ENCODE measurements around the gene GABRB1. TPM values are rescaled to one million over a fixed set of nuclear protein-coding genes. Genes with fewer than 3 reads are reported as not detected.

GABRB1 gene
- total RNA-seq, 2 experiments from 2014 or later = not detected

DNA sequence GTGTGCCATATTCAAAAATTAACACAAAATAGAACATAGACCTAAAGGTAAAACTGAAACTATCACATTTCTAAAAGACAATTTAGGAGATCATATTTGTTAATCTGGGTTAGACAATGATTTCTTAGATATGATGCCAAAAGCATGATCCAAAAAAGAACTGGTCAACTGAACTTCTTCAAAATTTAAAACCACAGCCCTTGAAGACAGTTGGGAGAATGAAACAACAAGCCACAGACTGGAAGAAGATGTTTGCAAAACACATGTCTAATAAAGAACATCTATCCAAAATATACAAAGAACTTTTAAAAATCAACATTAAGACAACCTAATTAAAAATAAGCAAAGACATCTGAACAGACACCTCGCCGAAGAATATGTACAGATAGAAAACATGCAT, 412.7 kb downstream of the GABRB1 start:
- POLR2A ChIA-PET = no interaction called here
- H3K9me3 Mint-ChIP-seq = no peaks in the 10 kb centered on the region
- no peak overlapping the region for H3K4me3 Mint-ChIP-seq
- peaks cover 12% of the 10 kb centered on the region for H3K36me3 Mint-ChIP-seq
- DNase-seq = no peak
- H3K27ac Mint-ChIP-seq = no peak overlapping the region
- no peak for ATAC-seq (ENCODE audit: low read depth)
- H3K27me3 Mint-ChIP-seq = no peaks in the 10 kb centered on the region
- peaks cover 4% of the 10 kb centered on the region for H3K4me1 Mint-ChIP-seq

DNA sequence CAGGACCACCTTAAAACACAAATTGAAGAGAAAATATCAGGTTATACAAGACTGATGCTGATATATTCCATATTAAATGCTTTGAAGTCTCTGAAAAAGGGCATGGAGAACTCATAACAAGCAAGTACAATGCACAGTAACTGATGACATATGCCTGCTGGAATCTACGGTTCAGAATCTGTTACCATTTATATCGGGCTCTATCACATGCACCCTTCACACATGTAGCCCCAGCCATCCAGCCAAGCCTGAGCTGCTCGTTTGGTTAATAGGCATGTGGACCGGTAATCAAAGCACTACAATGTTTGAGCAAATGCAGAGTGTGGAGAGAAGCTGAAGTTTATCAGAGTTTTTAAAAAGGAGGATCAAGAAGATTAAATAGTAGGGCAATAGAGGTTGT, 420.3 kb downstream of the GABRB1 start:
- POLR2A ChIA-PET = no interaction called here
- Mint-ChIP-seq H3K27me3 (no peaks in the 10 kb centered on the region), H3K4me3 (no peak overlapping the region), H3K4me1 (peaks cover 2% of the 10 kb centered on the region), H3K36me3 (peaks cover 34% of the 10 kb centered on the region), H3K27ac (no peak overlapping the region), H3K9me3 (no peaks in the 10 kb centered on the region)
- ATAC-seq (ENCODE audit: low read depth) = no peak
- no peak for DNase-seq

- H3K36me3 Mint-ChIP-seq = peaks cover 14% of the 10 kb centered on the region
- POLR2A ChIA-PET = interaction anchor here (0.6 to 4.5 kb wide), 5 partner anchors 8 to 69 kb away, joined by 3 to 25 read pairs (median 3); partner anchors contain the start of gene ATP10D
- DNase-seq = no peak
- H3K27me3 Mint-ChIP-seq = no peaks in the 10 kb centered on the region
- peak overlapping the region; percentile 86 for H3K4me3 Mint-ChIP-seq
- H3K27ac Mint-ChIP-seq = peak overlapping the region; percentile 81
- ATAC-seq (ENCODE audit: low read depth) = no peak
- H3K9me3 Mint-ChIP-seq = no peaks in the 10 kb centered on the region
- peaks cover 25% of the 10 kb centered on the region for H3K4me1 Mint-ChIP-seq
Measured at GRCh38 chr4:47462799-47463234, 431.4 kb downstream of the GABRB1 start.

- DNase-seq = peak; percentile 94
- peaks cover 11% of the 10 kb centered on the region for H3K36me3 Mint-ChIP-seq
- H3K9me3 Mint-ChIP-seq = no peaks in the 10 kb centered on the region
Measured at GRCh38 chr4:47463235-47463956, 432.0 kb downstream of the GABRB1 start, which contains the start of gene COMMD8. COMMD8 (minus strand) TSS chr4:47463702; CDS start chr4:47463651, 51 bp downstream.

GRCh38 chr4:47465004-47465403, 433.6 kb downstream of the GABRB1 start:
- H3K4me3 Mint-ChIP-seq = no peak overlapping the region
- no peak for DNase-seq
- H3K4me1 Mint-ChIP-seq = peaks cover 23% of the 10 kb centered on the region
- H3K27me3 Mint-ChIP-seq = peaks cover 11% of the 10 kb centered on the region
- no peak for ATAC-seq (ENCODE audit: low read depth)
- POLR2A ChIA-PET = interaction anchor here (4.5 kb wide), 1 partner anchor 19 kb away, joined by 25 read pairs; the partner anchor contains the start of gene ATP10D
- peaks cover 3% of the 10 kb centered on the region for H3K36me3 Mint-ChIP-seq
- no peaks in the 10 kb centered on the region for H3K9me3 Mint-ChIP-seq
- no peak overlapping the region for H3K27ac Mint-ChIP-seq

More at GRCh38 chr4:47463235-47463956, 432.0 kb downstream of the GABRB1 start, which contains the start of gene COMMD8:
- H3K27ac Mint-ChIP-seq = peak within 1 kb of the TSS; percentile 81
- no peaks in the 10 kb centered on the region for H3K27me3 Mint-ChIP-seq
- H3K4me3 Mint-ChIP-seq = peak within 1 kb of the TSS; percentile 86
- H3K4me1 Mint-ChIP-seq = peaks cover 25% of the 10 kb centered on the region
- POLR2A ChIA-PET = interaction anchor here (0.6 to 4.5 kb wide), 6 partner anchors 9 to 68 kb away, joined by 3 to 25 read pairs (median 3); partner anchors contain the start of gene ATP10D
- ATAC-seq (ENCODE audit: low read depth) = peak; percentile 96

DNA sequence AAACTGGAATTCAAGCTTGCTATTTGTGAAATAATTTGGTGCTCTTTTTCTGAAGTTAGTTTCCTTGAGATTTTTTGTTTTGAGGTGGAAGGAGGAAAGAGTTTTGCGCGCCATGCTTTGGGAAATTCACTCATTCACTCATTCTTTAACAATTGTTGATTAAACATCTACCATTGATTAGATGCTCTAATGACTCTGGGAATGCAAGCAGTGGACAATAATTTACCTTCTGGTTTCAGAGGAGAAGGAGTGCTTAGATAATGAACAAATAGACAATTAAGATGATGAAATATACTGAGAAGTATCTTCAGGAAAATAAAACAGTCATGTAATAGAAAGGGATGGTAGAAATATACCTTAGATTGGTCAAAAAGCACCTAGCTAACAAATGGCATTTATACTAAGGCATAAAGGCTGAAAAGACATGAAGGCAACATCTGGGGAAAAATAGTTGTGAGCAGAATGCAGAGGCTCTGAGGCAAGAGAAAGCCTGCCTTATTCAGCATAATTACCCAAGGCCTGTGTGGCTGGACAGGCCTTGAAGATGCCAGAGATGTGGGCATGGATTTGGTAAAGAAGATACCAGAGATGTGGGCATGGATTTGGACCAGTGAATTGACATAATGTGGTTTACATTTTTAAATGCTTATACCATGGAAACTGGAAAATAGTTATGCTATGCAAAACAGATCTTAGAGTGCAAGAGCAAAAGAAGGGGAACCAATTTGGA, 434.9 kb downstream of the GABRB1 start:
- POLR2A ChIA-PET = no interaction called here
- no peak overlapping the region for H3K4me3 Mint-ChIP-seq
- H3K27me3 Mint-ChIP-seq = peaks cover 11% of the 10 kb centered on the region
- DNase-seq = no peak
- H3K9me3 Mint-ChIP-seq = no peaks in the 10 kb centered on the region
- no peak for ATAC-seq (ENCODE audit: low read depth)
- peaks cover 17% of the 10 kb centered on the region for H3K4me1 Mint-ChIP-seq
- peaks cover 3% of the 10 kb centered on the region for H3K36me3 Mint-ChIP-seq
- no peak overlapping the region for H3K27ac Mint-ChIP-seq

DNA sequence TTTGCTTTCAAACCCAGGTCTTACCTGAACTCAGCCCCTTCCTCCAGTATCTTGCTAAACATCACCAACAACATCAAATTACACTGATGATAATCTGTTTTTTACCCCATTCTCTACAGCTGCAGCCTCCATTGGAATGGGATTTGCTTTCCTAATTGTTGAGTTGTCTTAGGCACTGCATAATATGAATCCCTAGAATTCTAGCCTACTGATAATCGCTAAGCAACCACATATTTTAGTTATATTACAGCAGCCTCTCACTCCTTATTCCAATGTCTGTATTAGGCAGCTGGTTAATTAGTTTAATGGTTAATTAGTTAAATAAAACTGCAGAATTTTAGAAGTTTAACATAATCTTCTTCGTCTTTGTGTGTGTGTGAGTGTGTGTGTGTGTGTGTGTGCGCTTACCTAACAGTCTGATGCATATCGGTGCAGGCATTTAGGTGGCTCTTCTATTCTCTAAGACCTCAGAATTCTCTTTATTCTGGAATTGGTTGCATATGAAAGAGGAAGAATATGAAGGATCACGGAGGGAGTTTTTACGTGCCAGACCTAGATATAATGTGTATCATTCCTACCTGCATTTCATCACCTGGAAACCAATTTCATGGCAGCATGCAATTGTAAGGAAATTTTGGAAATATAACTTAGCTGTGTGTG, 437.5 kb downstream of the GABRB1 start:
- no peaks in the 10 kb centered on the region for H3K9me3 Mint-ChIP-seq
- POLR2A ChIA-PET = no interaction called here
- no peak overlapping the region for H3K27ac Mint-ChIP-seq
- DNase-seq = no peak
- peaks cover 1% of the 10 kb centered on the region for H3K4me1 Mint-ChIP-seq
- H3K36me3 Mint-ChIP-seq = no peaks in the 10 kb centered on the region
- ATAC-seq (ENCODE audit: low read depth) = no peak
- no peak overlapping the region for H3K4me3 Mint-ChIP-seq
- peaks cover 11% of the 10 kb centered on the region for H3K27me3 Mint-ChIP-seq

DNA sequence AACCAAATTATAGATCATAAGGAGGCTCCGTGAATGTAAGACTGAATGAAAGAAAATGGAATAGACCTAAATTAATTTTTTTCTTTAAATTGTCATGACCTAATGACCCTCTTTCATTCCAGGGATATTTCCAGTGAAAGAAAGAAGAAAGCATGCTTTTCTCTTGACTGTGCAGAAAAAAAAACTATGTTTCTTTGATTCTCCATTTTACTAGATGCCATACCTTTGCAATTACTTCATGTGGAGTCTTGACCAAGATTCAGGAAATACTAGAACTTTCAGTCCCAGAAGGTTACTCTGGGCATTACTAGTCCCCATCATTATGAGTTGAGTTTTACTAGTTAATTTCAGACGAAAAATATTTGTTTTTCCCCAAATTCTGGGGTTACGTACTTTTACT, 438.6 kb downstream of the GABRB1 start:
- no peaks in the 10 kb centered on the region for H3K9me3 Mint-ChIP-seq
- H3K4me1 Mint-ChIP-seq = no peaks in the 10 kb centered on the region
- no peak overlapping the region for H3K4me3 Mint-ChIP-seq
- POLR2A ChIA-PET = no interaction called here
- no peak overlapping the region for H3K27ac Mint-ChIP-seq
- DNase-seq (no peak), ATAC-seq (ENCODE audit: low read depth) (no peak)
- H3K27me3 Mint-ChIP-seq = peaks cover 11% of the 10 kb centered on the region
- no peaks in the 10 kb centered on the region for H3K36me3 Mint-ChIP-seq

DNA sequence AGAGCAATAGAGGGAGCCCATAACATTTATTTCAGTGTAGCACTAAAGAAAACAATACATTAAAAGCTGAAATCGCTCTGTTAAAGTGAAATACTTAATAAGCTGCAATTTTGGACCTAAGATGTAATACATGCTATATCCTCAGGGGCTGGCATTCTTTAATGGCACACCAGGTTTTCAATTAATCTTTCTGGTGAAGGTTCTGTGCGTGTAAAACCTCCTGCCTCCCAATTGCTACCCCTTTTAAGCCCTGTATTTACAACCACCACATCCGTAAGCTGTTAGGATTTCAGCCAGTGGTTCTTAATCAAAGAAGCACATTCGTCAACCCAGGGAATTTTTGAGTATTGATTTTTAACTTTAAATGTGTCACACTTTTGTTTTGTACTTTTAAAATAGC, 439.7 kb downstream of the GABRB1 start:
- Mint-ChIP-seq H3K9me3 (no peaks in the 10 kb centered on the region), H3K4me3 (no peak overlapping the region), H3K36me3 (no peaks in the 10 kb centered on the region), H3K27me3 (peaks cover 11% of the 10 kb centered on the region), H3K27ac (no peak overlapping the region), H3K4me1 (no peaks in the 10 kb centered on the region)
- DNase-seq (no peak), ATAC-seq (ENCODE audit: low read depth) (no peak)
- POLR2A ChIA-PET = no interaction called here

GRCh38 chr4:47471591-47471990, 440.2 kb downstream of the GABRB1 start:
- DNase-seq (no peak), ATAC-seq (ENCODE audit: low read depth) (no peak)
- no peaks in the 10 kb centered on the region for H3K36me3 Mint-ChIP-seq
- no peak overlapping the region for H3K4me3 Mint-ChIP-seq
- H3K27ac Mint-ChIP-seq = no peak overlapping the region
- POLR2A ChIA-PET = no interaction called here
- peaks cover 11% of the 10 kb centered on the region for H3K27me3 Mint-ChIP-seq
- H3K4me1 Mint-ChIP-seq = no peaks in the 10 kb centered on the region
- no peaks in the 10 kb centered on the region for H3K9me3 Mint-ChIP-seq

GRCh38 chr4:47473141-47473750, 441.9 kb downstream of the GABRB1 start:
- Mint-ChIP-seq H3K4me1 (no peaks in the 10 kb centered on the region), H3K27ac (no peak overlapping the region), H3K4me3 (no peak overlapping the region), H3K36me3 (no peaks in the 10 kb centered on the region), H3K27me3 (peaks cover 11% of the 10 kb centered on the region), H3K9me3 (no peaks in the 10 kb centered on the region)
- ATAC-seq (ENCODE audit: low read depth) = no peak
- DNase-seq = no peak
- POLR2A ChIA-PET = no interaction called here

- DNase-seq = no peak
- no peaks in the 10 kb centered on the region for H3K9me3 Mint-ChIP-seq
- no peak overlapping the region for H3K27ac Mint-ChIP-seq
- peaks cover 4% of the 10 kb centered on the region for H3K27me3 Mint-ChIP-seq
- POLR2A ChIA-PET = interaction anchor here (1.0 kb wide), 1 partner anchor 11 kb away, joined by 3 read pairs; the partner anchor contains the start of gene COMMD8
- no peak overlapping the region for H3K4me3 Mint-ChIP-seq
- ATAC-seq (ENCODE audit: low read depth) = no peak
- H3K36me3 Mint-ChIP-seq = no peaks in the 10 kb centered on the region
- peaks cover 2% of the 10 kb centered on the region for H3K4me1 Mint-ChIP-seq
Measured at GRCh38 chr4:47474799-47475198, 443.4 kb downstream of the GABRB1 start.

GRCh38 chr4:47475411-47475810, 444.0 kb downstream of the GABRB1 start:
- ATAC-seq (ENCODE audit: low read depth) = no peak
- no peak overlapping the region for H3K27ac Mint-ChIP-seq
- POLR2A ChIA-PET = interaction anchor here (1.0 kb wide), 1 partner anchor 11 kb away, joined by 3 read pairs; the partner anchor contains the start of gene COMMD8

More at GRCh38 chr4:47475411-47475810, 444.0 kb downstream of the GABRB1 start:
- Mint-ChIP-seq H3K27me3 (peaks cover 4% of the 10 kb centered on the region), H3K4me1 (peaks cover 2% of the 10 kb centered on the region), H3K4me3 (no peak overlapping the region), H3K9me3 (no peaks in the 10 kb centered on the region), H3K36me3 (no peaks in the 10 kb centered on the region)
- no peak for DNase-seq
